Heart right ventricle (tissue), 16 donors: ENCODE data around the gene SGCE. TPM values are rescaled to one million over a fixed set of nuclear protein-coding genes. Genes with fewer than 3 reads are reported as not detected.

Experiments
- ATAC-seq, 8 donors: fragments of 200-7000 bp; cut with Tn5 transposase; one replicate each; pipeline ENCODE4 v1.9.1; 2020; ENCODE audit warnings: mild to moderate bottlenecking in 8 of 8, moderate library complexity in 8 of 8, moderate number of reproducible peaks in 1 of 8
- DNase-seq, 2 donors: peaks; one replicate each; pipeline ENCODE4 v3.0.0-alpha.2; 2020
- H3K27ac ChIP-seq, 10 donors: fragments of 200-600 bp; sonication (generic) in 2 of 10; one replicate each; pipeline versions ENCODE4 v1.5.0 to v1.8.0; 2020 to 2022; ENCODE audit warnings: mild to moderate bottlenecking in 3 of 10
- H3K27me3 ChIP-seq, 7 donors: fragments of 200-600 bp; one replicate each; pipeline ENCODE4 v1.8.0; 2021 to 2022; ENCODE audit warnings: mild to moderate bottlenecking in 2 of 7
- H3K36me3 ChIP-seq, 9 donors: fragments of 200-600 bp; sonication (generic) in 1 of 9; one replicate each; pipeline versions ENCODE4 v1.5.0 to v1.8.0; 2020 to 2022; ENCODE audit warnings: mild to moderate bottlenecking in 2 of 9
- H3K4me1 ChIP-seq, 9 donors: fragments of 200-600 bp; sonication (generic) in 1 of 9; one replicate each; pipeline versions ENCODE4 v1.5.0 to v1.8.0; 2020 to 2022; ENCODE audit warnings: mild to moderate bottlenecking in 4 of 9
- H3K4me3 ChIP-seq, 10 donors: fragments of 200-600 bp; sonication (generic) in 2 of 10; one replicate each; pipeline versions ENCODE4 v1.5.0 to v1.8.0; 2020 to 2022; ENCODE audit warnings: mild to moderate bottlenecking in 7 of 10, moderate library complexity in 2 of 10
- H3K9me3 ChIP-seq, 11 donors: fragments of 200-600 bp in 10 of 11; sonication (generic) in 2 of 11; one replicate each; pipeline versions ENCODE4 v1.5.0 to v1.8.0; 2013 to 2022; ENCODE audit warnings: mild to moderate bottlenecking in 2 of 11, control low read depth in 1 of 11, moderate library complexity in 1 of 11
- CTCF ChIP-seq, 9 donors: fragments of 200-600 bp; sonication (generic) in 2 of 9; IDR thresholded peaks; one replicate each; pipeline versions ENCODE4 v1.5.0 to v1.8.0; 2021 to 2022; ENCODE audit warnings: antibody characterized with exemption in 9 of 9, mild to moderate bottlenecking in 5 of 9, moderate library complexity in 1 of 9
- WGBS, 2 donors: extraction: QIAGEN DNeasy Blood & Tissue Kit; methylation state at CpG; one replicate each; pipeline ENCODE4 v1.1.7; 2013; ENCODE audit warnings: inconsistent platforms in 1 of 2; 5-methylcytosine and 5-hydroxymethylcytosine counted together
- intact Hi-C, 10 donors: fragments of 100-400 bp; cut with DNase I; formaldehyde crosslinking; loops; one replicate each; pipeline versions ENCODE4 v1.11.1 to v1.14.2; 2022
- polyA plus RNA-seq, 2 donors: library from polyadenylated mRNA; stranded (reverse); fragments of 200-250 nt; gene quantifications; one replicate each; pipeline ENCODE4 v1.2.3, GENCODE V29; 2013
- total RNA-seq, 10 donors: library from RNA; stranded (reverse); fragmentation: NEBNext Ultra II Directional in 3 of 10; extraction: Animal tissue kit (Norgen Biotek cat#: 25700) in 3 of 10; gene quantifications; one replicate each; pipeline versions ENCODE4 v1.2.1 to v1.2.4, GENCODE V29; 2021 to 2023
- donor health status: Arrhythmogenic right ventricular cardiomyopathy.
- donor health status: ischemic (EF 13 %, LVEDD 7.1; RV severe dilation, severe dysfunction).
- donor health status: healthy with polysubstance abuse.
- donor health status: DM: no; HTN: yes; CAD: no.
- donor health status: DM: no; HTN: no; CAD: no.
- donor health status: ischemic (EF 25% LVEDD 6.9; RV normal size, moderate dysfunction).
- donor health status: ischemic (EF 25% LVEDD 5.7; RV mildly dilated, moderate dysfunction).
- donor health status: healthy.
- donor health status: DM: yes; HTN: yes; CAD: no.
- donor health status: Ischemic cardiomyopathy.
- donor health status: ischemic (EF 35%, LVEDD 5.7; RV mildly dilated, moderate dysfunction).
- donor health status: nonischemic (EF 11% LVEDD 7.7; RV severe dilation, severe dysfunction).
- donor health status: DM: yes; HTN: yes; CAD: no.
- donor health status: PGD.
- donor health status: ischemic (EF 29% LVEDD 5.4; RV normal size, mild dysfunction).
- donor health status: nonischemic (EF 23%, LVEDD 6.1; RV moderate dilation, normal function).

SGCE gene
- total and polyA plus RNA-seq, 12 donors, result 11.5 to 31.1 (median 21.2) TPM

DNA sequence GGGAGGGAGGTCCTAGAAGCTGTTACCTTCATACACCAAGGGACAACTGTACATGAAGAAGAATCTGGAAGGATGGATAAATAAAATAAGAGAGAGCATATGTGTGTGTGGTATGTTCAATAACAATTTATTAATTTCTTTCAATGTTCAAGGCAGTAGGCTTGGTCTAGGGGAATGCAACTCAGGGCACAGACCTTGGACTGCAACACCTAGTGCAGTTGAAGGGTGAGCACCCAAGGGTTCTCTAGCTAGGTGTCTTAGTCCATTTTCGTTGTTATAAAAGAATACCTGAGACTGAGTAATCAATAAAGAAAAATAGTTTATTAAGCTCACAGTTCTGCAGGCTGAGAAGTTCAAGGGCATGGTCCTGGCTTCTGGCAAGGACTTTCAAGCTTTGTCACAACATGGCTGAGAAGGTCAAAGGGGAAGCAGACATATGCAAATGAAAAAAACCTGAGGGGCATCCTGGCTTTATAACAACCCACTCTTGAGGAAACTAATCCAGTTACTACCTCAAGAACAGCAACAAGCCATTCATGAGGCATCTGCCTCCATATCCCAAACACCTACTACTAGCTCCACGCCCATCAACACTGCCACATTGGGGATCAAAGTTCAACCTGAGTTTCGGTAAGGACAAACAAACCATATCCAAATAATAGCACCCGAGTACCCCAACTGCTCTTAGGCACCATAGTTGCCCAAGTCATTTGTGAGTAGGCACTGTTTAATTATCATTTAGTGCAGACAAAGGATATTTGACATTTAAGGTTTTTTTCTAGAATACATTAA lies 15.7 kb upstream of the SGCE start:
- intact Hi-C loops, result no loop called here
- WGBS, 2 donors, result 86 to 91% methylated on average over 4 of the region's 4 CpGs
- DNase-seq (no peak), ATAC-seq (no peak)
- Histone ChIP-seq H3K27me3 (no peaks in the 10 kb centered on the region), H3K9me3 (no peaks in the 10 kb centered on the region), H3K27ac (no peak overlapping the region), H3K4me3 (no peak overlapping the region), H3K4me1 (no peaks in the 10 kb centered on the region), H3K36me3 (no peaks in the 10 kb centered on the region)
- no peak for TF ChIP-seq CTCF (IDR thresholded peaks at IDR 0.05)

GRCh38 chr7:94669773-94670495 lies 14.0 kb upstream of the SGCE start:
- Histone ChIP-seq H3K27me3 (no peaks in the 10 kb centered on the region), H3K4me1 (no peaks in the 10 kb centered on the region), H3K27ac (no peak overlapping the region), H3K36me3 (no peaks in the 10 kb centered on the region), H3K9me3 (no peaks in the 10 kb centered on the region), H3K4me3 (no peak overlapping the region)
- 71 to 93% methylated on average over 1 of the region's 1 CpG for WGBS, 2 donors
- ATAC-seq (no peak), DNase-seq (no peak)
- intact Hi-C loops, result loop anchor here in 1 of 10 donors (10.0 kb wide), 1 partner anchor 535 kb away; no protein-coding TSS in a partner anchor
- TF ChIP-seq CTCF (IDR thresholded peaks at IDR 0.05), result no peak

DNA sequence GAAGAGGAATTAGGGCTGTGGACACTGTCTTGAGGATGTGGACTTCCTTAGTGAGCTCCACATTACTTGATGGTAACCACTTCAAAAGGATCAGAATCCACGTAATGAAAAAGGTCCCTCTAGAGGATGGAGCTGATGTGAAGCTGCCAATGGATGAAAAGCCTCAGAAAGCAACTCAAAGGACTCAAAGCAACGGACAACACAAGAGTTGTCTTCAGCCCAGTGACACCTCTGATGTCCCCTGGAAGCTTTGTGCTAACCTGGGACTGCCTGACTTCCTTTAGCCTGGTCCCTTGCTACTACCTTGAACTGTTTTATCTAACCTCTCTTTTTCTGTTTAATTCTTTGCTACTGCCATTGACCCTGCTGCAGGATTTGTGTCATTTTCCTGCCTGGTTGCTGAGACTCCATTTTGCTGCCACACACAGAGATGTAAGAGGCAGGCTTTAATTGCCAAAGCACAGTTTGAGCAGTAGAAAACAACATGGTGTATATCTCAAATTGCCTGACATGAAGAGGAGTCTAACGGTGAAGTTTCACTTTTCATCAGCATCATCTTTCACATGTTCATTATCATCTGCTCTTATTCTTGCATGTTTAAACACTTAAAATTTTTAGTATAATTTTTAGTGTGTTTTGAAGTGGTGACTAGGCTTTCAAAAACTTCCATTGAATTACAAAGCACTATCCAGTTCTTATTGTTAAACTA lies 11.1 kb upstream of the SGCE start:
- no peak overlapping the region for H3K4me3 ChIP-seq
- no peak for TF ChIP-seq CTCF (IDR thresholded peaks at IDR 0.05)
- H3K9me3 ChIP-seq, result no peaks in the 10 kb centered on the region
- intact Hi-C loops, result loop anchor here in 1 of 10 donors (10.0 kb wide), 1 partner anchor 538 kb away; no protein-coding TSS in a partner anchor
- H3K27ac ChIP-seq, result no peak overlapping the region
- no peak for DNase-seq
- no peaks in the 10 kb centered on the region for H3K27me3 ChIP-seq
- no peaks in the 10 kb centered on the region for H3K36me3 ChIP-seq
- ATAC-seq, result no peak
- H3K4me1 ChIP-seq, result no peaks in the 10 kb centered on the region
- WGBS, 2 donors, result 85 to 90% methylated on average over 3 of the region's 3 CpGs

- H3K27ac ChIP-seq, result no peak overlapping the region
- H3K4me3 ChIP-seq, result no peak overlapping the region
- DNase-seq, result no peak
- no peaks in the 10 kb centered on the region for H3K27me3 ChIP-seq
- no peak for TF ChIP-seq CTCF (IDR thresholded peaks at IDR 0.05)
- WGBS, 2 donors, result 97 to 98% methylated on average over 18 of the region's 18 CpGs
- ATAC-seq, result no peak
- no peaks in the 10 kb centered on the region for H3K4me1 ChIP-seq
- intact Hi-C loops, result loop anchor here in 1 of 10 donors (10.0 kb wide), 1 partner anchor 539 kb away; no protein-coding TSS in a partner anchor
- no peaks in the 10 kb centered on the region for H3K36me3 ChIP-seq
- no peaks in the 10 kb centered on the region for H3K9me3 ChIP-seq
Observed at GRCh38 chr7:94665426-94665825, 9.5 kb upstream of the SGCE start.
